HUES48 (cell line): ENCODE data around the gene DIMT1.

Experiments used
- H3K27ac ChIP-seq: one replicate; pipeline ENCODE4 v1.7.0; 2013; ENCODE audit warnings: low read depth, low read length, inconsistent platforms
- H3K27me3 ChIP-seq: 2 replicates; pipeline ENCODE4 v1.6.1; 2013; ENCODE audit warnings: mild to moderate bottlenecking, low read length; ENCODE audit not compliant: control insufficient read depth, insufficient read depth
- H3K36me3 ChIP-seq: 2 replicates; pipeline ENCODE4 v1.6.1; 2013; ENCODE audit warnings: low read length; ENCODE audit not compliant: control insufficient read depth, insufficient read depth
- H3K4me1 ChIP-seq: 2 replicates; pipeline ENCODE4 v1.6.1; 2013; ENCODE audit warnings: mild to moderate bottlenecking, low read length; ENCODE audit not compliant: control insufficient read depth, insufficient read depth
- H3K4me3 ChIP-seq: 2 replicates; pipeline ENCODE4 v1.5.1; 2013; ENCODE audit warnings: mild to moderate bottlenecking, low read depth, low read length
- H3K9ac ChIP-seq: 2 replicates; pipeline ENCODE4 v1.6.1; 2013; ENCODE audit warnings: mild to moderate bottlenecking, low read depth, low read length, moderate library complexity
- H3K9me3 ChIP-seq: 2 replicates; pipeline ENCODE4 v1.6.1; 2013; ENCODE audit warnings: low read length; ENCODE audit not compliant: control insufficient read depth, insufficient read depth

The DIMT1 gene

DNA sequence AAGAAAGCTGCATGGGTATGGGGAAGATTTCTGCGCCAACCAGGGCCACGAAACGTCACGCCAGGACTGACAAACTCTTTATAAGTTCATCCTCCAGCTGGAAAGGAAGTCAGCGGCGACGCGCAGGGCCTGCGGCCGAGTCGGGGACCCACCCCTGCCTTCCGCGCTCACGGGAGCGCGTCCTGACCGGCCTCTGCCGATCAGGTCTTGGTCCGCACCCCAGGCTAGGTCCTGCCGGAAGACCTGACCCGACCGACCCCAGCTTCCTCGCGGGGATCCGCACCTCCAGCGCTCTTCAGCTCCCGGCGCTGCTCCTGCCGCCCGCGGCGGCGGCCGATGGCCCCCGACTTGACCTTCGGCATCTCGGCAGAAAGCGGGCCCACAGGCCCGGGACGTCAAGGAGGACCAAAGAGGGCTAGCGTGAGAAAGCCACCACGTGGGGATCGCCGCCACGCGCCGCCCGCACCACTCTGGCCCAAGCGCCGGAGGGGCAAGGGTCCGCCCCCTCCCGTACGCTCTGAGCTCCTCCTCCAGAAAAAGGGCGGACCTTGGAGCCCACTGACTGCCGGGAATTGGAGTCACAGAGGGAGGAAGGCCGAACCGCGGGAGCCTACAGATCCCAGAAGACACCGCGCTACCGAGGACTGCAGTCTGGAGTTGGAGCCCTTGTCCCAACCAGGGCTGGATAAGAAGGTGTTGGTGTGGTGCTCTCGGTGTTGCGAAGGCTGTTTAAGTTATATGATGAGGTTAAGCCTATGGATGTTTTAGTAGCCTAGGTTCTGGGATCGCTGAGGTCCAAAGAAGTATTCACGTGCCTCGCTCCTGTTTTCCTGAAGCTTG, at the start of gene DIMT1:
DIMT1 (minus strand) TSS at position 495 of the 840 bp plus-strand sequence; CDS start at position 362, 133 bp downstream.
- Histone ChIP-seq H3K36me3 (peaks cover 19% of the 10 kb centered on the region), H3K9me3 (no peaks in the 10 kb centered on the region), H3K27ac (peak within 1 kb of the TSS; percentile 96), H3K27me3 (no peaks in the 10 kb centered on the region), H3K4me3 (peak within 1 kb of the TSS; percentile 99), H3K9ac (peak within 1 kb of the TSS; percentile 93), H3K4me1 (0 out of 2 replicates have a peak, but pooled peaks cover 4% of the 10 kb centered on the region)

DNA sequence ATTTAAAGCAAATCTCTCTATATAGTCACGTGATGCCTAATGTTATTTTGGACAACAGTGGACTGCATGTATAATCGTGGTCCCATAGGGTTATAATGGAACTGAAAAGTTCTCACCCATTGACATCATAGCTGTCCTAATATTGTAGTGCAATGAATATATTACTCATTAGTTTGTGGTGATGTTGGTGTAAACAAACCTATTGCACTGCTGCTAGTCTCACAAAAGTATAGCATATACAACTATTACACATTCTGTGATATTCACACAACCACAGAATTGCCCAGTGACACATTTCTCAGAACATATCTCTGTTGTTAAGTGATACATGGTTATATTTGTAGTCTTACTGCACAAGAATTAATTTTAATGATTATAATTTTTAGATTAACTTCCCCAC, 46.6 kb upstream of the DIMT1 start:
- no peak overlapping the region for H3K27ac ChIP-seq
- H3K36me3 ChIP-seq = peaks cover 39% of the 10 kb centered on the region
- H3K4me3 ChIP-seq = no peak overlapping the region
- no peaks in the 10 kb centered on the region for H3K4me1 ChIP-seq
- H3K27me3 ChIP-seq = no peaks in the 10 kb centered on the region
- H3K9ac ChIP-seq = no peak overlapping the region
- no peaks in the 10 kb centered on the region for H3K9me3 ChIP-seq

DNA sequence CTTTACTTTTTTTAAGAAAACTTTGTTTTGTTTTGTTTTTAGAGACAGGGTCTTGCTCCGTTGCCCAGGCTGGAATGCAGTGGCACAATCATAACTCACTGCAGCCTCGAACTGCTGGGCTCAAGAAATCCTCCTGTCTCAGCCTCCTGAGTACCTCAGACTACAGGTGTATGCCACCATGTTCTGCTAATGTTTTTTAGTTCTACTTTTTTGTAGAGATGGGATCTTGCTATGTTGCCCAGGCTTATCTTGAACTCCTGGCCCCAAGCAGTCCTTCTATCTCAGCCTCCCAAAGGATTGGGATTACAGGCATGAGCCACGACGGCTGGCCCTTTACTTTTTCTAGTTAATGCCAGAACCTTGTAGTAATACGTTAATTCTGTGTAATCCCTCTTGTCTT, 44.8 kb upstream of the DIMT1 start:
- Histone ChIP-seq H3K27me3 (no peaks in the 10 kb centered on the region), H3K27ac (no peak overlapping the region), H3K9me3 (no peaks in the 10 kb centered on the region), H3K36me3 (peaks cover 36% of the 10 kb centered on the region), H3K9ac (no peak overlapping the region), H3K4me1 (no peaks in the 10 kb centered on the region), H3K4me3 (no peak overlapping the region)

DNA sequence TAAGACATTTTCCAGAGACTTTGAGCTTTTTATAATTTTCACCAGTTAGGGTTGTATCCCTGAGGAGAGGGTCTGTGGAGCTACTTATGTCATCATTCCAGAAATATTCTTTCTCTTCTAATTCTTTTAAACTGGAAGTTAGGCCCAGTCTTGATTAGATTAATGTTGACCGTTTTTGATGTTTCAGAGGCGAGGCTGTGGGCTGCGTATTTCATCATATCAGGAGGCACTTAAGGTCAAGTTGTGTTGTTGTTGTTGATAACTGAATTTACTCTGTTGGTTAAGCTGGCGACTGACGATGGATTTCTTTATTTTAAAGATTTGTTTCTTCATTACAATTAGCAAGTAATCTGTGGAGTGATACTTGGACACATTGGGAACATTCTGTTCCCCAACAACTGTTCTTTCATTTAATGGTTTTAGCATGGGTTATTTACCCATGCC, 28.9 kb upstream of the DIMT1 start:
- H3K36me3 ChIP-seq = peaks cover 7% of the 10 kb centered on the region; the same call in 1 of the 2 replicates
- H3K4me1 ChIP-seq = no peaks in the 10 kb centered on the region
- no peaks in the 10 kb centered on the region for H3K27me3 ChIP-seq
- no peak overlapping the region for H3K27ac ChIP-seq
- no peaks in the 10 kb centered on the region for H3K9me3 ChIP-seq
- no peak overlapping the region for H3K4me3 ChIP-seq
- no peak overlapping the region for H3K9ac ChIP-seq

DNA sequence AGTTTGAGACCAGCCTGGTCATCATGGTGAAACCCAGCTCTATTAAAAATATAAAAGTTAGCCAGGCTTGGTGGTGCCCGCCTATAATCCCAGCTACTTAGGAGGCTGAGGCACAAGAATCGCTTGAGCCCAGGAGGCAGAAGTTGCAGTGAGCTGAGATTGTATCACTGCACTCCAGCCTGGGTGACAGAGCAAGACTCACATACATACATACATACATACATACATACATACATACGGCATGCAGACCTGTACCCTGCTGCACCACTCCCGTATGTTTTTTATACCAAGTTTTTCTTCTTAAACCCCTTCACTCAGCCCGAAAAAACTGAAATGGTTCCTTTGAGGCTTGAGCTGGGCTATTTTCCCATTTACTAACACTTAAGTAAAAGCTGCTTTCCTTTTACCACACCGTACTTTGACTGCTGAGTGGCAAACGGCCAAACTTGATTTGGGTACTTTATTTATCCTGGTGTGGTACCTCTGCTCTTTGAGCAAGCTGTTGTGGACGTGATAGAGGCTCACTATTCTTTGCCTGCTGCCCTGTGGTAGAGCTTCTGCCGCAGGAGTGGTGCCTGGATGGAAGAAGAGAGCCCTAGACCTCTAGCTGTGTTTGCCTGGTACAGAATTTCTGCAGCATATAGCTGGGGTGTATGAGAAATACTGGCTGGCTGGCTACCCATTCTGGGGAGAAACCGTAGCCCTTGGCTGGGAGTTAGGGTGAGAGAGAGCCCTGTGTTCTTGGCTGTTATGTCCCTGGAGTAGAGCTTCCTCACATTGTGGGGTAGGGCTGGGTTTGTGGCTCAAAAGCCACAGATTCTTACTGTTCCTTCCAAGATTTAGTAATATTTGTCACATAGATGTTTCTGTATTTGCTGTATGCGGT, 28.3 kb upstream of the DIMT1 start:
- Histone ChIP-seq H3K27ac (no peak overlapping the region), H3K9me3 (no peaks in the 10 kb centered on the region), H3K4me1 (no peaks in the 10 kb centered on the region), H3K4me3 (no peak overlapping the region), H3K27me3 (no peaks in the 10 kb centered on the region), H3K9ac (no peak overlapping the region), H3K36me3 (0 out of 2 replicates have a peak, but pooled peaks cover 4% of the 10 kb centered on the region)

DNA sequence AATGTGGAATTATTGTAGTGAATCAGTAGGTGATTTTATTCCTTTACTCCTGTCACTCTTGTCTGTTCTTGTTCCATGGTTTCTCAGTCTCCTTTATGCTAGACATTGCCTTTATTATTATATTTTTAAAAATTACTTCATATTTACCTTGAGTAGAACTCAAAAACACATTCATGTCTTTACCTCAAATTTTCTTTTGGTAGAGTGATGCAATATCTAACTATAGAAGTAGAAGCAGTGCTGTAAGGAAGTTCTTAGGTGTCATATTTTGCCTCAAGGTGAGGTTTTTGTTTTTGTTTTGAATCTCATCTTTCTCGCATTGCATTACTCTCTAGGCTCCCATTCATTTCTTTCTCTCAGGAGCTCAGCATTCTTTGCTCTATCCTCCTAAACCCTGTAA, 21.1 kb upstream of the DIMT1 start:
- no peak overlapping the region for H3K4me3 ChIP-seq
- H3K9me3 ChIP-seq = no peaks in the 10 kb centered on the region
- H3K36me3 ChIP-seq = 0 out of 2 replicates have a peak, but pooled peaks cover 4% of the 10 kb centered on the region
- no peaks in the 10 kb centered on the region for H3K27me3 ChIP-seq
- H3K9ac ChIP-seq = no peak overlapping the region
- no peaks in the 10 kb centered on the region for H3K4me1 ChIP-seq
- no peak overlapping the region for H3K27ac ChIP-seq

DNA sequence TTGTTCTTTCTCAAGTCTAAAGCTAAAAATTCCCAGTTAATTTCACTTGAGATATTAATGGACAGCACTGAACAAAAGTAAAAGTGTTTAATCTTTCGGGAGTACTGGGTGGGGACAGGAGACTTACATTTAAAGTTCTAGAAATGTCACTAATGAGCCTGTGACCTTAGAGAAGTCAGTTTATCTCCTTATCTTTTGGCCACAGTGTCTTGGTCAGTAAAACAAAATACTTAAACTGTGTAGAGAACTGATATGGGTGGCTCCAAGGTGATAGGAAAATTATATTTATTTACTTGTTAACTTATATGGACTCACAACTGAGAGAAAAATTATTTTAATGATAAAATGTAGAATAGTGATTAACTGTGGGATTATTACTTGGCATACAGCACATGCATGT, 17.7 kb upstream of the DIMT1 start:
- Histone ChIP-seq H3K9me3 (no peaks in the 10 kb centered on the region), H3K4me1 (no peaks in the 10 kb centered on the region), H3K27me3 (no peaks in the 10 kb centered on the region), H3K27ac (no peak overlapping the region), H3K9ac (no peak overlapping the region), H3K36me3 (0 out of 2 replicates have a peak, but pooled peaks cover 3% of the 10 kb centered on the region), H3K4me3 (no peak overlapping the region)

DNA sequence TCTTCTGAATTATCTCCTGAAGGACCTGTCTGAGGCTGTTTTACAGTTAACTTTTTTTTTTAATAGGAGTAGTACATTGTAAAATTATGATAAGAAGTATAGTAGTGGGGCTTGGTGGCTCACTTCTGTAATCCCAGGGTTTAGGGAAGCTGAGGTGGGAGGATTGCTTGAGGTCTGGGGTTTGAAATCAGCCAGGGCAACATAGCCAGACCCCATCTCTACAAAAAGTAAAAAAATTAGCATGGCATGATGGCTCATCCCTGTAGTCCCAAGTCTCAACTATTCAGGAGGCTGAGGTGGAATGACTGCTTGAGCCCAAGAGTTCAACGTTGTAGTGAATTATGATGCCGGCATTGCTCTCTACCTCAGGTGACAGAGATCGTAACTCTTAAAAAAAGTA, 15.9 kb upstream of the DIMT1 start:
- no peak overlapping the region for H3K9ac ChIP-seq
- no peaks in the 10 kb centered on the region for H3K9me3 ChIP-seq
- H3K27ac ChIP-seq = no peak overlapping the region
- no peaks in the 10 kb centered on the region for H3K4me1 ChIP-seq
- no peak overlapping the region for H3K4me3 ChIP-seq
- 0 out of 2 replicates have a peak, but pooled peaks cover 3% of the 10 kb centered on the region for H3K36me3 ChIP-seq
- H3K27me3 ChIP-seq = no peaks in the 10 kb centered on the region

DNA sequence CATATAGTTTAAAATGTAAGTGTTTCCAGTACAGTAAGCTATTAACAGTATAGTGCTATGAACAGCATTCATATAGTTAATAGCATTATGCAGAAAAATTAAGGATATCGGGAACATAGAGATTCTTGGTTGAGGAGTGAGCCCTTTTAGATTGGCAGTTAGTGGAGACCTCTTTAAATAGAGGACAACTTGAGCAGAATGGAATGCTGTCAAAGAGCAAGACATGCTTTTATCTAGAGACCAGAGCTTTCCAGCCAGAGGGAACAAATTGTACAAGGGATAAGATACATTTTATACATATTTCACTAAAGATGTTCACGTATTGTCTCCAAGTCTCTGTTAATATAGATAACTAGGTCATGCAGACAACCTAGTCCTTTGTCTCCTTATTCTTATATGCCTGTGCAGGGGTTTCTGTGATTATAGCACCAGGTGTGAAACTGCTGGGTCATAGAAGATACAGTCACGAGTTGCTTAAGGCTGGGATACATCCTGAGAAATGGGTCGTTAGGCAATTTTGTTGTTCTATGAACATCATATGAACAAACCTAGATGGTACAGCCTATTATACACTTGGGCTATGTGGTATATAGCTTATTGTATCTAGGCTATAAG, 14.9 kb upstream of the DIMT1 start:
- Histone ChIP-seq H3K9ac (no peak overlapping the region), H3K4me3 (no peak overlapping the region), H3K9me3 (no peaks in the 10 kb centered on the region), H3K4me1 (0 out of 2 replicates have a peak, but pooled peaks cover 6% of the 10 kb centered on the region), H3K36me3 (0 out of 2 replicates have a peak, but pooled peaks cover 3% of the 10 kb centered on the region), H3K27me3 (no peaks in the 10 kb centered on the region), H3K27ac (no peak overlapping the region)

DNA sequence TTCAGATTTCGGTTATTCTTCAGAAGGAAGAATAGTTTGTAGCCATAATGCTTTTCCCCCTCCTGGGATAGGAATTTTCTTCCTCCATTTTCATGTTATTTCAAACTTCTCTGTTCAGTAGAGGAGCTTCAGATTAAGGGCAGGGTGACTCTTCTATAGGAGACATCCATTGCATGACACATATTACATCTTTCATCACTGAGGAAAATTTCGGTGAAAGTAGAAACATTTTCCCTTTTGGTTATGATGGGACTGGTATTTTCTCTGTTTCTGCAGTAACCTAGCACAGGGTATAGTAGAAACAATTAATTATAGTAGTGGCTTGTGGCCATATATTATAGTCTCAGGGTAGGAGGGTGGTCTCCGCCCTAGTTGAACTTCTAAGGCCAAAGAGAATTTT, 10.0 kb upstream of the DIMT1 start:
- no peaks in the 10 kb centered on the region for H3K9me3 ChIP-seq
- H3K36me3 ChIP-seq = no peaks in the 10 kb centered on the region
- no peak overlapping the region for H3K27ac ChIP-seq
- peaks cover 11% of the 10 kb centered on the region for H3K4me1 ChIP-seq
- peak overlapping the region; percentile 75 for H3K4me3 ChIP-seq
- H3K27me3 ChIP-seq = no peaks in the 10 kb centered on the region
- peak overlapping the region; percentile 80; the same call in 1 of the 2 replicates for H3K9ac ChIP-seq
